ENCODE results near the gene SEPTIN2. TPM values are rescaled to one million over a fixed set of nuclear protein-coding genes. Genes with fewer than 3 reads are reported as not detected.

The SEPTIN2 gene
- total and polyA plus RNA-seq, 4 donors: 218 to 394 (median 294) TPM

GRCh38 chr2:241357531-241357930, 41.8 kb downstream of the SEPTIN2 start:
- H3K4me3 ChIP-seq (ENCODE audit: low read length in 2 of 2): peak overlapping the region in 1 of 2 donors; percentile 74

GRCh38 chr2:241358470-241358869, 42.7 kb downstream of the SEPTIN2 start:
- no peak overlapping the region for H3K4me3 ChIP-seq (ENCODE audit: low read length in 2 of 2)
- 85 to 87% methylated on average over 5 of the region's 5 CpGs for WGBS, 2 donors

More at GRCh38 chr2:241357531-241357930, 41.8 kb downstream of the SEPTIN2 start:
- DNase-seq: no peak
- intact Hi-C loops (cut with DNase I): loop anchor here in 1 of 2 donors (2.0 to 5.0 kb wide), 2 partner anchors 35 to 43 kb away; partner anchors contain the start of genes HDLBP and SEPTIN2
- peaks cover 0 to 6% of the 10 kb centered on the region in 2 donors for H3K4me1 ChIP-seq (ENCODE audit: control insufficient read depth in 1 of 2, insufficient read depth in 2 of 2, low read length in 2 of 2)
- WGBS, 2 donors: 57 to 63% methylated on average over 3 of the region's 3 CpGs
- no peak overlapping the region for H3K27ac ChIP-seq (ENCODE audit: low read depth in 1 of 2, low read length in 2 of 2)
- no peaks in the 10 kb centered on the region for H3K9me3 ChIP-seq (ENCODE audit: control insufficient read depth, low read length)
- no peaks in the 10 kb centered on the region for H3K36me3 ChIP-seq (ENCODE audit: control insufficient read depth in 1 of 2, insufficient read depth in 2 of 2, low read length in 1 of 2)
- no peaks in the 10 kb centered on the region for H3K27me3 ChIP-seq (ENCODE audit: control insufficient read depth in 1 of 2, insufficient read depth in 2 of 2, low read length in 1 of 2)
- no peak for ATAC-seq (ENCODE audit: low FRiP score)

GRCh38 chr2:241359481-241360045, 43.8 kb downstream of the SEPTIN2 start:
- ATAC-seq (ENCODE audit: low FRiP score) (no peak), DNase-seq (no peak)
- WGBS, 2 donors: 88 to 91% methylated on average over 7 of the region's 7 CpGs
- no peaks in the 10 kb centered on the region for H3K9me3 ChIP-seq (ENCODE audit: control insufficient read depth, low read length)
- no peaks in the 10 kb centered on the region for H3K27me3 ChIP-seq (ENCODE audit: control insufficient read depth in 1 of 2, insufficient read depth in 2 of 2, low read length in 1 of 2)
- H3K27ac ChIP-seq (ENCODE audit: low read depth in 1 of 2, low read length in 2 of 2): no peak overlapping the region
- H3K36me3 ChIP-seq (ENCODE audit: control insufficient read depth in 1 of 2, insufficient read depth in 2 of 2, low read length in 1 of 2): no peaks in the 10 kb centered on the region
- H3K4me1 ChIP-seq (ENCODE audit: control insufficient read depth in 1 of 2, insufficient read depth in 2 of 2, low read length in 2 of 2): peaks cover 3 to 6% of the 10 kb centered on the region in 2 donors
- intact Hi-C loops (cut with DNase I): loop anchor here in 1 of 2 donors (5.0 kb wide), 1 partner anchor 33 kb away; no protein-coding TSS in a partner anchor
- no peak overlapping the region for H3K4me3 ChIP-seq (ENCODE audit: low read length in 2 of 2)

More at GRCh38 chr2:241358470-241358869, 42.7 kb downstream of the SEPTIN2 start:
- ATAC-seq (ENCODE audit: low FRiP score) (no peak), DNase-seq (no peak)
- Histone ChIP-seq H3K36me3 (ENCODE audit: control insufficient read depth in 1 of 2, insufficient read depth in 2 of 2, low read length in 1 of 2) (no peaks in the 10 kb centered on the region), H3K4me1 (ENCODE audit: control insufficient read depth in 1 of 2, insufficient read depth in 2 of 2, low read length in 2 of 2) (peaks cover 1 to 6% of the 10 kb centered on the region in 2 donors), H3K9me3 (ENCODE audit: control insufficient read depth, low read length) (no peaks in the 10 kb centered on the region), H3K27ac (ENCODE audit: low read depth in 1 of 2, low read length in 2 of 2) (no peak overlapping the region), H3K27me3 (ENCODE audit: control insufficient read depth in 1 of 2, insufficient read depth in 2 of 2, low read length in 1 of 2) (no peaks in the 10 kb centered on the region)
- intact Hi-C loops (cut with DNase I): loop anchor here in 1 of 2 donors (5.0 kb wide), 1 partner anchor 34 kb away; no protein-coding TSS in a partner anchor

- 65% methylated on average over 7 of the region's 7 CpGs for WGBS, 2 donors
- peak overlapping the region; percentile 32 to 71 for H3K27ac ChIP-seq (ENCODE audit: low read depth in 1 of 2, low read length in 2 of 2)
Measured at GRCh38 chr2:241363426-241363825, 47.7 kb downstream of the SEPTIN2 start.

GRCh38 chr2:241364781-241365180, 49.1 kb downstream of the SEPTIN2 start:
- Histone ChIP-seq H3K4me3 (ENCODE audit: low read length in 2 of 2) (no peak overlapping the region), H3K27me3 (ENCODE audit: control insufficient read depth in 1 of 2, insufficient read depth in 2 of 2, low read length in 1 of 2) (no peaks in the 10 kb centered on the region), H3K4me1 (ENCODE audit: control insufficient read depth in 1 of 2, insufficient read depth in 2 of 2, low read length in 2 of 2) (peaks cover 0 to 10% of the 10 kb centered on the region in 2 donors), H3K36me3 (ENCODE audit: control insufficient read depth in 1 of 2, insufficient read depth in 2 of 2, low read length in 1 of 2) (no peaks in the 10 kb centered on the region), H3K9me3 (ENCODE audit: control insufficient read depth, low read length) (no peaks in the 10 kb centered on the region), H3K27ac (ENCODE audit: low read depth in 1 of 2, low read length in 2 of 2) (no peak overlapping the region)
- DNase-seq (no peak), ATAC-seq (ENCODE audit: low FRiP score) (no peak)
- intact Hi-C loops (cut with DNase I): no loop called here
- WGBS, 2 donors: 34 to 47% methylated on average over 2 of the region's 2 CpGs

More at GRCh38 chr2:241363426-241363825, 47.7 kb downstream of the SEPTIN2 start:
- H3K9me3 ChIP-seq (ENCODE audit: control insufficient read depth, low read length): no peaks in the 10 kb centered on the region
- H3K36me3 ChIP-seq (ENCODE audit: control insufficient read depth in 1 of 2, insufficient read depth in 2 of 2, low read length in 1 of 2): no peaks in the 10 kb centered on the region
- ATAC-seq (ENCODE audit: low FRiP score) (peak; percentile 39), DNase-seq (no peak)
- H3K27me3 ChIP-seq (ENCODE audit: control insufficient read depth in 1 of 2, insufficient read depth in 2 of 2, low read length in 1 of 2): no peaks in the 10 kb centered on the region
- H3K4me1 ChIP-seq (ENCODE audit: control insufficient read depth in 1 of 2, insufficient read depth in 2 of 2, low read length in 2 of 2): peaks cover 0 to 10% of the 10 kb centered on the region in 2 donors
- no peak overlapping the region for H3K4me3 ChIP-seq (ENCODE audit: low read length in 2 of 2)
- intact Hi-C loops (cut with DNase I): no loop called here

- ATAC-seq (ENCODE audit: low FRiP score) (no peak), DNase-seq (no peak)
- H3K9me3 ChIP-seq (ENCODE audit: control insufficient read depth, low read length): no peaks in the 10 kb centered on the region
- peaks cover 0 to 10% of the 10 kb centered on the region in 2 donors for H3K4me1 ChIP-seq (ENCODE audit: control insufficient read depth in 1 of 2, insufficient read depth in 2 of 2, low read length in 2 of 2)
- no peaks in the 10 kb centered on the region for H3K27me3 ChIP-seq (ENCODE audit: control insufficient read depth in 1 of 2, insufficient read depth in 2 of 2, low read length in 1 of 2)
- no peak overlapping the region for H3K4me3 ChIP-seq (ENCODE audit: low read length in 2 of 2)
- H3K27ac ChIP-seq (ENCODE audit: low read depth in 1 of 2, low read length in 2 of 2): peak overlapping the region in 1 of 2 donors; percentile 36
- intact Hi-C loops (cut with DNase I): no loop called here
- H3K36me3 ChIP-seq (ENCODE audit: control insufficient read depth in 1 of 2, insufficient read depth in 2 of 2, low read length in 1 of 2): no peaks in the 10 kb centered on the region
- WGBS, 2 donors: 97 to 98% methylated on average over 2 of the region's 2 CpGs
Measured at GRCh38 chr2:241366678-241367077, 51.0 kb downstream of the SEPTIN2 start.

- 94 to 96% methylated on average over 3 of the region's 3 CpGs for WGBS, 2 donors
- H3K36me3 ChIP-seq (ENCODE audit: control insufficient read depth in 1 of 2, insufficient read depth in 2 of 2, low read length in 1 of 2): no peaks in the 10 kb centered on the region
- no peaks in the 10 kb centered on the region for H3K9me3 ChIP-seq (ENCODE audit: control insufficient read depth, low read length)
- intact Hi-C loops (cut with DNase I): no loop called here
- no peak overlapping the region for H3K4me3 ChIP-seq (ENCODE audit: low read length in 2 of 2)
- DNase-seq (no peak), ATAC-seq (ENCODE audit: low FRiP score) (no peak)
- peaks cover 0 to 7% of the 10 kb centered on the region in 2 donors for H3K4me1 ChIP-seq (ENCODE audit: control insufficient read depth in 1 of 2, insufficient read depth in 2 of 2, low read length in 2 of 2)
- no peak overlapping the region for H3K27ac ChIP-seq (ENCODE audit: low read depth in 1 of 2, low read length in 2 of 2)
- no peaks in the 10 kb centered on the region for H3K27me3 ChIP-seq (ENCODE audit: control insufficient read depth in 1 of 2, insufficient read depth in 2 of 2, low read length in 1 of 2)
Measured at GRCh38 chr2:241368643-241369042, 52.9 kb downstream of the SEPTIN2 start.

- no peak for ATAC-seq (ENCODE audit: low FRiP score)
- no peaks in the 10 kb centered on the region for H3K9me3 ChIP-seq (ENCODE audit: control insufficient read depth, low read length)
- intact Hi-C loops (cut with DNase I): no loop called here
Measured at GRCh38 chr2:241372361-241372992, 56.8 kb downstream of the SEPTIN2 start.

GRCh38 chr2:241373446-241373845, 57.7 kb downstream of the SEPTIN2 start:
- no peaks in the 10 kb centered on the region for H3K27me3 ChIP-seq (ENCODE audit: control insufficient read depth in 1 of 2, insufficient read depth in 2 of 2, low read length in 1 of 2)
- H3K9me3 ChIP-seq (ENCODE audit: control insufficient read depth, low read length): no peaks in the 10 kb centered on the region
- H3K4me1 ChIP-seq (ENCODE audit: control insufficient read depth in 1 of 2, insufficient read depth in 2 of 2, low read length in 2 of 2): peaks cover 0 to 2% of the 10 kb centered on the region in 2 donors
- ATAC-seq (ENCODE audit: low FRiP score): no peak
- DNase-seq: no peak
- no peak overlapping the region for H3K4me3 ChIP-seq (ENCODE audit: low read length in 2 of 2)
- intact Hi-C loops (cut with DNase I): no loop called here
- no peak overlapping the region for H3K27ac ChIP-seq (ENCODE audit: low read depth in 1 of 2, low read length in 2 of 2)
- H3K36me3 ChIP-seq (ENCODE audit: control insufficient read depth in 1 of 2, insufficient read depth in 2 of 2, low read length in 1 of 2): no peaks in the 10 kb centered on the region
- WGBS, 2 donors: 95 to 96% methylated on average over 3 of the region's 3 CpGs

More at GRCh38 chr2:241372361-241372992, 56.8 kb downstream of the SEPTIN2 start:
- H3K4me1 ChIP-seq (ENCODE audit: control insufficient read depth in 1 of 2, insufficient read depth in 2 of 2, low read length in 2 of 2): peaks cover 0 to 3% of the 10 kb centered on the region in 2 donors
- no peaks in the 10 kb centered on the region for H3K36me3 ChIP-seq (ENCODE audit: control insufficient read depth in 1 of 2, insufficient read depth in 2 of 2, low read length in 1 of 2)
- DNase-seq: no peak
- 33 to 43% methylated on average over 11 of the region's 11 CpGs for WGBS, 2 donors
- H3K27me3 ChIP-seq (ENCODE audit: control insufficient read depth in 1 of 2, insufficient read depth in 2 of 2, low read length in 1 of 2): no peaks in the 10 kb centered on the region
- no peak overlapping the region for H3K27ac ChIP-seq (ENCODE audit: low read depth in 1 of 2, low read length in 2 of 2)
- H3K4me3 ChIP-seq (ENCODE audit: low read length in 2 of 2): no peak overlapping the region
